Activated CD8-positive, alpha-beta memory T cell treated with anti-CD3 and anti-CD28 coated beads, Interleukin-2, amount 50 U/mL, for 48 hours (primary cell): ENCODE measurements around the gene MIDN.

ENCODE experiments used
- DNase-seq: peaks from one replicate; pipeline ENCODE4 v3.0.0-alpha.2; 2020

The MIDN gene

GRCh38 chr19:1233115-1233667, 15.2 kb upstream of the MIDN start:
- no peak for DNase-seq

- DNase-seq = no peak
Measured at GRCh38 chr19:1234051-1234954, 14.1 kb upstream of the MIDN start.

- DNase-seq = no peak
Measured at GRCh38 chr19:1234955-1235380, 13.4 kb upstream of the MIDN start.

- no peak for DNase-seq
Measured at GRCh38 chr19:1235625-1236538, 12.5 kb upstream of the MIDN start.

GRCh38 chr19:1236576-1236975, 11.8 kb upstream of the MIDN start:
- no peak for DNase-seq

- DNase-seq = no peak
Measured at GRCh38 chr19:1237027-1237659, 11.2 kb upstream of the MIDN start.

- no peak for DNase-seq
Measured at GRCh38 chr19:1237754-1238368, 10.5 kb upstream of the MIDN start, which contains the start of gene CBARP. Gene CBARP (minus strand): TSS chr19:1238005. CDS start chr19:1236100, 1,905 bp downstream.

GRCh38 chr19:1238369-1239303, 9.7 kb upstream of the MIDN start:
- no peak for DNase-seq

- DNase-seq = no peak
Measured at GRCh38 chr19:1239420-1239795, 9.0 kb upstream of the MIDN start.

- DNase-seq = peak; percentile 98
Measured at GRCh38 chr19:1239796-1240737, 8.3 kb upstream of the MIDN start.

- DNase-seq = no peak
Measured at GRCh38 chr19:1240925-1241324, 7.5 kb upstream of the MIDN start.

- DNase-seq = peak; percentile 94
Measured at GRCh38 chr19:1241417-1242095, 6.8 kb upstream of the MIDN start, which contains the start of gene ATP5F1D. Gene ATP5F1D (plus strand): TSS chr19:1241751. CDS start chr19:1241851, 100 bp downstream.

GRCh38 chr19:1243768-1244692, 4.4 kb upstream of the MIDN start:
- DNase-seq = peak; percentile 92

- DNase-seq = no peak
Measured at GRCh38 chr19:1244693-1245451, 3.5 kb upstream of the MIDN start.

GRCh38 chr19:1245494-1246264, 2.7 kb upstream of the MIDN start:
- peak; percentile 54 for DNase-seq
